Measurements from ENCODE around the gene PCDHA1. TPM values are rescaled to one million over a fixed set of nuclear protein-coding genes. Genes with fewer than 3 reads are reported as not detected.
"Not testable (repeated sequence)": the region's sequence is repeated elsewhere in the genome, so short reads cannot be mapped to it uniquely, and the experiment has no call there.

Gene PCDHA1
- total RNA-seq, 1 donor from 2014 or later, result not detected

GRCh38 chr5:140848139-140849102 is 62.5 kb downstream of the PCDHA1 start, which contains the start of gene PCDHA9:
Gene PCDHA9, plus strand, starts transcription at chr5:140848382. Its CDS starts 114 bp downstream, at chr5:140848496.
- not testable (repeated sequence) for H3K4me1 Mint-ChIP-seq; DNase-seq (ENCODE audit: low read depth, low spot score); H3K27me3 Mint-ChIP-seq (ENCODE audit: low read depth); H3K4me3 Mint-ChIP-seq; H3K27ac Mint-ChIP-seq (ENCODE audit: unreplicated experiment)
- Mint-ChIP-seq H3K9me3 (peaks cover 15% of the 10 kb centered on the region), H3K36me3 (ENCODE audit: low read depth) (peaks cover 44% of the 10 kb centered on the region)
- TF ChIP-seq, protein P1, sequence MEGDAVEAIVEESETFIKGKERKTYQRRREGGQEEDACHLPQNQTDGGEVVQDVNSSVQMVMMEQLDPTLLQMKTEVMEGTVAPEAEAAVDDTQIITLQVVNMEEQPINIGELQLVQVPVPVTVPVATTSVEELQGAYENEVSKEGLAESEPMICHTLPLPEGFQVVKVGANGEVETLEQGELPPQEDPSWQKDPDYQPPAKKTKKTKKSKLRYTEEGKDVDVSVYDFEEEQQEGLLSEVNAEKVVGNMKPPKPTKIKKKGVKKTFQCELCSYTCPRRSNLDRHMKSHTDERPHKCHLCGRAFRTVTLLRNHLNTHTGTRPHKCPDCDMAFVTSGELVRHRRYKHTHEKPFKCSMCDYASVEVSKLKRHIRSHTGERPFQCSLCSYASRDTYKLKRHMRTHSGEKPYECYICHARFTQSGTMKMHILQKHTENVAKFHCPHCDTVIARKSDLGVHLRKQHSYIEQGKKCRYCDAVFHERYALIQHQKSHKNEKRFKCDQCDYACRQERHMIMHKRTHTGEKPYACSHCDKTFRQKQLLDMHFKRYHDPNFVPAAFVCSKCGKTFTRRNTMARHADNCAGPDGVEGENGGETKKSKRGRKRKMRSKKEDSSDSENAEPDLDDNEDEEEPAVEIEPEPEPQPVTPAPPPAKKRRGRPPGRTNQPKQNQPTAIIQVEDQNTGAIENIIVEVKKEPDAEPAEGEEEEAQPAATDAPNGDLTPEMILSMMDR (conservative IDR thresholded peaks at IDR 0.05), result peak; percentile 28

DNA sequence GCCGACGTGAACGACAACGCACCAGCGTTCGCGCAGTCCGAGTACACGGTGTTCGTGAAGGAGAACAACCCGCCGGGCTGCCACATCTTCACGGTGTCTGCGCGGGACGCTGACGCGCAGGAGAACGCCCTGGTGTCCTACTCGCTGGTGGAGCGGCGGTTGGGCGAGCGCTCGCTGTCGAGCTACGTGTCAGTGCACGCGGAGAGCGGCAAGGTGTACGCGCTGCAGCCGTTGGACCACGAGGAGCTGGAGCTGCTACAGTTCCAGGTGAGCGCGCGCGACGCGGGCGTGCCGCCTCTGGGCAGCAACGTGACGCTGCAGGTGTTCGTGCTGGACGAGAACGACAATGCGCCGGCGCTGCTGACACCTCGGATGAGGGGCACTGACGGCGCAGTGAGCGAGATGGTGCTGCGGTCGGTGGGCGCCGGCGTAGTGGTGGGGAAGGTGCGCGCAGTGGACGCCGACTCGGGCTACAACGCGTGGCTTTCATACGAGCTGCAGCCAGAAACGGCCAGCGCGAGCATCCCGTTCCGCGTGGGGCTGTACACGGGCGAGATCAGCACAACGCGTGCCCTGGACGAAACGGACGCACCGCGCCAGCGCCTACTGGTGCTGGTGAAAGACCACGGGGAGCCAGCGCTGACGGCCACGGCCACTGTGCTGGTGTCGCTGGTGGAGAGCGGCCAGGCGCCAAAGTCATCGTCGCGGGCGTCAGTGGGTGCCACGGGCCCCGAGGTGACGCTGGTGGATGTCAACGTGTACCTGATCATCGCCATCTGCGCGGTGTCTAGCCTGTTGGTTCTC is 64.1 kb downstream of the PCDHA1 start:
- H3K4me3 Mint-ChIP-seq; H3K27me3 Mint-ChIP-seq (ENCODE audit: low read depth); H3K4me1 Mint-ChIP-seq; DNase-seq (ENCODE audit: low read depth, low spot score); H3K27ac Mint-ChIP-seq (ENCODE audit: unreplicated experiment): not testable (repeated sequence)
- H3K36me3 Mint-ChIP-seq (ENCODE audit: low read depth), result peaks cover 45% of the 10 kb centered on the region
- peaks cover 15% of the 10 kb centered on the region for H3K9me3 Mint-ChIP-seq

- Mint-ChIP-seq H3K4me1 (peaks cover 5% of the 10 kb centered on the region), H3K27ac (ENCODE audit: unreplicated experiment) (peak within 1 kb of the TSS; percentile 76), H3K36me3 (ENCODE audit: low read depth) (peaks cover 63% of the 10 kb centered on the region), H3K4me3 (peak within 1 kb of the TSS; percentile 82), H3K27me3 (ENCODE audit: low read depth) (no peaks in the 10 kb centered on the region), H3K9me3 (peaks cover 11% of the 10 kb centered on the region)
- TF ChIP-seq, protein P1 (conservative IDR thresholded peaks at IDR 0.05), result peak; percentile 70
- no peak for DNase-seq (ENCODE audit: low read depth, low spot score)
Measured at GRCh38 chr5:140855772-140856674, 70.1 kb downstream of the PCDHA1 start, which contains the start of gene PCDHA10. Gene PCDHA10, plus strand, starts transcription at chr5:140855897. Its CDS starts 152 bp downstream, at chr5:140856049.

DNA sequence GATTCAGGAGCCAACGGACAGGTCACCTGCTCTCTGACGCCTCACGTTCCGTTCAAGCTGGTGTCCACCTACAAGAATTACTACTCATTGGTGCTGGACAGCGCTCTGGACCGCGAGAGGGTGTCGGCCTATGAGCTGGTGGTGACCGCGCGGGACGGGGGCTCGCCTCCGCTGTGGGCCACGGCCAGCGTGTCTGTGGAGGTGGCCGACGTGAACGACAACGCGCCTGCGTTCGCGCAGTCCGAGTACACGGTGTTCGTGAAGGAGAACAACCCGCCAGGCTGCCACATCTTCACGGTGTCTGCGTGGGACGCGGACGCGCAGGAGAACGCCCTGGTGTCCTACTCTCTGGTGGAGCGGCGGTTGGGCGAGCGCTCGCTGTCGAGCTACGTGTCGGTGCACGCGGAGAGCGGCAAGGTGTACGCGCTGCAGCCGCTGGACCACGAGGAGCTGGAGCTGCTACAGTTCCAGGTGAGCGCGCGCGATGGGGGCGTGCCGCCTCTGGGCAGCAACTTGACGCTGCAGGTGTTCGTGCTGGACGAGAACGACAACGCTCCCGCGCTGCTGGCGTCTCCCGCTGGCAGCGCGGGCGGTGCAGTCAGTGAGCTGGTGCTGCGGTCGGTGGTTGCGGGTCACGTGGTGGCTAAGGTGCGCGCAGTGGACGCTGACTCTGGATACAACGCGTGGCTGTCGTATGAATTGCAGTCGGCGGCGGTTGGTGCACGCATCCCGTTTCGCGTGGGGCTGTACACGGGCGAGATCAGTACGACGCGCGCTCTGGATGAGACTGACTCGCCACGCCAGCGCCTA is 71.4 kb downstream of the PCDHA1 start:
- H3K9me3 Mint-ChIP-seq, result peaks cover 14% of the 10 kb centered on the region
- peaks cover 72% of the 10 kb centered on the region for H3K36me3 Mint-ChIP-seq (ENCODE audit: low read depth)
- H3K27ac Mint-ChIP-seq (ENCODE audit: unreplicated experiment), result no peak overlapping the region
- peaks cover 5% of the 10 kb centered on the region for H3K4me1 Mint-ChIP-seq
- no peak for DNase-seq (ENCODE audit: low read depth, low spot score)
- TF ChIP-seq, protein P1 (conservative IDR thresholded peaks at IDR 0.05), result no peak
- no peak overlapping the region for H3K4me3 Mint-ChIP-seq
- no peaks in the 10 kb centered on the region for H3K27me3 Mint-ChIP-seq (ENCODE audit: low read depth)

DNA sequence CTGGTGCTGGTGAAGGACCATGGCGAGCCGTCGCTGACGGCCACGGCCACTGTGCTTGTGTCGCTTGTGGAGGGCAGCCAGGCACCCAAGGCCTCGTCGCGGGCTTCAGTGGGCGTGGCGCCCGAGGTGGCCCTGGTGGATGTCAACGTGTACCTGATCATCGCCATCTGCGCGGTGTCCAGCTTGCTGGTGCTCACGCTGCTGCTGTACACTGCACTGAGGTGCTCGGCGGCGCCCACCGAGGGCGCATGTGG is 72.0 kb downstream of the PCDHA1 start:
- Mint-ChIP-seq H3K9me3 (peaks cover 14% of the 10 kb centered on the region), H3K36me3 (ENCODE audit: low read depth) (peaks cover 74% of the 10 kb centered on the region), H3K27ac (ENCODE audit: unreplicated experiment) (no peak overlapping the region), H3K27me3 (ENCODE audit: low read depth) (no peaks in the 10 kb centered on the region), H3K4me1 (peaks cover 5% of the 10 kb centered on the region), H3K4me3 (no peak overlapping the region)
- no peak for DNase-seq (ENCODE audit: low read depth, low spot score)
- TF ChIP-seq, protein P1 (conservative IDR thresholded peaks at IDR 0.05), result no peak

Measured in neural crest cell (in vitro differentiated cells).